HepG2 (cell line): Measurements from ENCODE around the gene FAM193A. TPM values are rescaled to one million over a fixed set of nuclear protein-coding genes. Genes with fewer than 3 reads are reported as not detected.
A peak's percentile ranks its signal among the peaks of the same experiment; 100 is the strongest.

Source experiments
- BCL3 ChIP-seq: sonication (generic); formaldehyde crosslinking; IDR thresholded peaks from 2 replicates; pipeline ENCODE4 v1.5.1; 2020; ENCODE audit warnings: mild to moderate bottlenecking, missing genetic modification reagents, moderate library complexity
- CREB1 ChIP-seq, 2 experiments: fragments of 450-650 bp in 1 of 2; IDR thresholded peaks; 2 replicates each; pipeline ENCODE4 v1.6.1; 2016 to 2017; ENCODE audit warnings: control low read depth in 1 of 2, mild to moderate bottlenecking in 1 of 2, missing compliant biosample characterization in 1 of 2, missing genetic modification characterization in 1 of 2
- FOXC1 ChIP-seq: sonication (generic); formaldehyde crosslinking; IDR thresholded peaks from 2 replicates; pipeline ENCODE4 v1.8.0; 2022; ENCODE audit warnings: mild to moderate bottlenecking, missing genetic modification reagents, borderline replicate concordance
- SRSF1 ChIP-seq: fragments of 200-400 bp; formaldehyde crosslinking; optimal IDR thresholded peaks from 2 replicates; pipeline ENCODE3; 2017; ENCODE audit warnings: mild to moderate bottlenecking, low read depth, low read length, moderate library complexity
- SRY ChIP-seq: sonication (generic); formaldehyde crosslinking; IDR thresholded peaks from 2 replicates; pipeline ENCODE4 v1.8.0; 2022; ENCODE audit warnings: mild to moderate bottlenecking, missing genetic modification reagents
- ZBTB40 ChIP-seq, 2 experiments: fragments of 450-650 bp in 1 of 2; sonication (generic) in 1 of 2; formaldehyde crosslinking in 1 of 2; IDR thresholded peaks; 2 replicates each; pipeline versions ENCODE4 v1.6.1 to v1.8.0; 2016 to 2022; ENCODE audit warnings: antibody characterized with exemption in 1 of 2, mild to moderate bottlenecking in 1 of 2, missing genetic modification reagents in 1 of 2
- polyA plus RNA-seq, 8 experiments: library from polyadenylated mRNA; depleted of rRNA in 3 of 8; stranded (reverse) in 7 of 8; unstranded in 1 of 8; fragments of >200 nt; fragmentation: Illumina TruSeq in 4 of 8; extraction: Trizol in 4 of 8; gene quantifications; 2 replicates each; pipeline versions ENCODE4 v1.2.1 to v1.2.3, GENCODE V29; 2011 to 2016; ENCODE audit warnings: low read depth in 4 of 8, missing spikeins in 1 of 8, mixed read lengths in 1 of 8; ENCODE audit not compliant: insufficient read depth in 1 of 8
- total RNA-seq, 5 experiments: library from RNA; depleted of rRNA; stranded (reverse); fragments of >200 nt; fragmentation: Illumina TruSeq; extraction: Trizol; gene quantifications; 2 replicates each; pipeline ENCODE4 v1.2.3, GENCODE V29; 2016; ENCODE audit warnings: low read depth in 1 of 5

Gene FAM193A
- total and polyA plus RNA-seq, 2 of the 13 experiments (the other 11 are each of a cell fraction or from before 2014, with no cell fraction given) = 5.7 to 8.7 TPM

DNA sequence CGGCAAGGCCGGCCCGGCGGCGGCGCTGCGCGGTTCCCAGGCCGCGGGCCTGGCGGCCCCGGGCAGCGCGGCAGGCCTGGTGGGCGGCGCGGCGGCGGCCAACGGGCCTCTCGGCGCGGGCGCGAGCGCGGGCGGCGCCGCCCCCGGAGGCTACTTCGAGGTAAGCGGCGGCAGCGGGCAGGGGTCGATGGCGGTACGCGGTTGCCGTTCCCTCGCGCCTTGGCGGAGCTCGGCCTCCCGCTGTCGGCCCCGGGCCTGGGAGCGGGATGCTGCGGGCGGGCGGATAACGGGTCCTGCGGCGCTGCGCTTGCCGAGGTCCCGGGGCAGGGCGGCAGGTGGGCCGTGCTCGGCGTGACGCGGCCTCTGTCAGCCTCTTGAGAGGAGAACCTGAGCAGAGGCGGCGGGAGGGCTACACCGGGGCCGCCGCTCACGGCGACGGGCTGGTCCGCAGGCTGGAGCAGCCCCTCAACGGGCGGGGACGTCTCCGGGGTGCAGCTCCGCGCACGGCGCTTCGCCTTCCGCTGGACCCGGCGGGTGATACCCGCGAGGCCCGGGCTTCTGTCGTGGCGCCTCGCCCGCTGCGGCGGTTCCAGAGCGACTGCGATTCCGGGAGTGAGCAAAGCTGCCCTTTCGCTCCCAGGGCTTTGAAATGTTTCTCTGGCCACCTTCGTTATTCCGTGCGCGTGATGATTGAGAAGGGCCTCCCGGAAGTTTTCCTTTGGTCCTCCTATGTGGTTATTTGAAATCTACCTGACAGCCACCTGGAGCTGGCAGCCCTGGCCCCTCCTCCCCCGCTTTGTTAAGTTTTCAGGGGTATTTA, 774 bp downstream of the FAM193A start (continued):
- TF ChIP-seq ZBTB40 (IDR thresholded peaks at IDR 0.05) (no peak), ZBTB40 (CRISPR knock-in tag; IDR thresholded peaks at IDR 0.05) (0 out of 2 replicates have a peak, but pooled peaks have one; percentile 28), SRSF1 (peak; percentile 20), SRY (CRISPR knock-in tag) (peak; percentile 49; the same call in 1 of the 2 replicates), FOXC1 (CRISPR knock-in tag) (peak; percentile 38; the same call in 1 of the 2 replicates), BCL3 (CRISPR knock-in tag) (peak; percentile 40; the same call in 1 of the 2 replicates), CREB1 (IDR thresholded peaks at IDR 0.05) (peak; percentile 3; the same call in 1 of the 2 replicates), CREB1 (CRISPR knock-in tag; IDR thresholded peaks at IDR 0.05) (no peak)
